Measurements from ENCODE around the gene SP140L. TPM values are rescaled to one million over a fixed set of nuclear protein-coding genes. Genes with fewer than 3 reads are reported as not detected.
"Not testable (repeated sequence)": the region's sequence is repeated elsewhere in the genome, so short reads cannot be mapped to it uniquely, and the experiment has no call there.

SP140L gene
- total RNA-seq, 1 donor from 2014 or later, result 112 TPM

- POLR2A ChIA-PET, result no interaction called here
- intact Hi-C loops (cut with micrococcal nuclease), result no loop called here
- ATAC-seq (ENCODE audit: low read depth) (no peak), DNase-seq (no peak)
- H3K4me1 Mint-ChIP-seq, result peaks cover 15% of the 10 kb centered on the region
- no peak overlapping the region for H3K27ac Mint-ChIP-seq
- TF ChIP-seq CTCF (IDR thresholded peaks at IDR 0.05), result no peak
- no peaks in the 10 kb centered on the region for H3K27me3 Mint-ChIP-seq
- peaks cover 82% of the 10 kb centered on the region for H3K36me3 Mint-ChIP-seq (ENCODE audit: low read depth)
- no peak overlapping the region for H3K4me3 Mint-ChIP-seq
- no peaks in the 10 kb centered on the region for H3K9me3 Mint-ChIP-seq
- CTCF ChIA-PET, result no interaction called here
Measured at GRCh38 chr2:230308402-230309000, 18.5 kb upstream of the SP140L start.

- H3K27me3 Mint-ChIP-seq; ATAC-seq (ENCODE audit: low read depth); H3K27ac Mint-ChIP-seq; CTCF ChIA-PET; DNase-seq; intact Hi-C loops (cut with micrococcal nuclease); H3K4me3 Mint-ChIP-seq; H3K9me3 Mint-ChIP-seq: not testable (repeated sequence)
- Mint-ChIP-seq H3K36me3 (ENCODE audit: low read depth) (peaks cover 86% of the 10 kb centered on the region), H3K4me1 (peaks cover 24% of the 10 kb centered on the region)
- POLR2A ChIA-PET, result interaction anchor here (0.6 kb wide), 1 partner anchor 15 kb away, joined by 3 read pairs; no protein-coding TSS in a partner anchor
Measured at GRCh38 chr2:230310792-230311191, 16.2 kb upstream of the SP140L start.

- H3K9me3 Mint-ChIP-seq; POLR2A ChIA-PET; DNase-seq; CTCF ChIA-PET; H3K4me3 Mint-ChIP-seq; H3K27me3 Mint-ChIP-seq; intact Hi-C loops (cut with micrococcal nuclease); H3K27ac Mint-ChIP-seq; ATAC-seq (ENCODE audit: low read depth): not testable (repeated sequence)
- H3K36me3 Mint-ChIP-seq (ENCODE audit: low read depth), result peaks cover 88% of the 10 kb centered on the region
- H3K4me1 Mint-ChIP-seq, result peaks cover 31% of the 10 kb centered on the region
Measured at GRCh38 chr2:230311634-230312033, 15.4 kb upstream of the SP140L start.

- Mint-ChIP-seq H3K4me1 (peaks cover 37% of the 10 kb centered on the region), H3K27ac (no peak overlapping the region), H3K36me3 (ENCODE audit: low read depth) (peaks cover 83% of the 10 kb centered on the region), H3K27me3 (no peaks in the 10 kb centered on the region), H3K9me3 (no peaks in the 10 kb centered on the region), H3K4me3 (no peak overlapping the region)
- ChIA-PET POLR2A (interaction anchor here (2.0 kb wide), 1 partner anchor 15 kb away, joined by 11 read pairs; the partner anchor contains the start of gene SP140L), CTCF (no interaction called here)
- intact Hi-C loops (cut with micrococcal nuclease), result no loop called here
- ATAC-seq (ENCODE audit: low read depth) (no peak), DNase-seq (no peak)
- no peak for TF ChIP-seq CTCF (IDR thresholded peaks at IDR 0.05)
Measured at GRCh38 chr2:230312638-230313037, 14.4 kb upstream of the SP140L start.

- TF ChIP-seq CTCF (IDR thresholded peaks at IDR 0.05), result no peak
- ATAC-seq (ENCODE audit: low read depth) (no peak), DNase-seq (no peak)
- intact Hi-C loops (cut with micrococcal nuclease), result loop anchor here (5.0 kb wide), 1 partner anchor 295 kb away; no protein-coding TSS in a partner anchor
- Mint-ChIP-seq H3K27ac (peak overlapping the region; percentile 90), H3K4me3 (no peak overlapping the region), H3K4me1 (peaks cover 71% of the 10 kb centered on the region), H3K36me3 (ENCODE audit: low read depth) (peaks cover 55% of the 10 kb centered on the region), H3K27me3 (no peaks in the 10 kb centered on the region), H3K9me3 (no peaks in the 10 kb centered on the region)
- ChIA-PET POLR2A (interaction anchor here (1.3 to 3.4 kb wide), 3 partner anchors 11 to 51 kb away, joined by 3 to 36 read pairs (median 5); partner anchors contain the start of gene SP140L), CTCF (interaction anchor here (0.9 kb wide), 1 partner anchor 115 kb away, joined by 4 read pairs; no protein-coding TSS in a partner anchor)
Measured at GRCh38 chr2:230317366-230317765, 9.6 kb upstream of the SP140L start.
